Subcutaneous abdominal adipose tissue (tissue), 5 donors: ENCODE results near the gene MITF.
"Not testable (repeated sequence)": the region's sequence is repeated elsewhere in the genome, so short reads cannot be mapped to it uniquely, and the experiment has no call there.

ENCODE experiments used
- H3K27ac ChIP-seq: one replicate; pipeline ENCODE4 v1.7.0; 2013; ENCODE audit warnings: low read depth, mild to moderate bottlenecking, inconsistent platforms, low read length, moderate library complexity
- H3K27me3 ChIP-seq, 5 donors: one replicate each; pipeline ENCODE4 v1.7.0; 2013; ENCODE audit warnings: low read length in 5 of 5, inconsistent platforms in 1 of 5; ENCODE audit not compliant: control insufficient read depth in 5 of 5, insufficient read depth in 4 of 5
- H3K36me3 ChIP-seq, 5 donors: one replicate each; pipeline ENCODE4 v1.7.0; 2013; ENCODE audit warnings: low read length in 5 of 5; ENCODE audit not compliant: control insufficient read depth in 5 of 5, insufficient read depth in 5 of 5
- H3K4me1 ChIP-seq, 5 donors: one replicate each; pipeline ENCODE4 v1.7.0; 2013; ENCODE audit warnings: low read length in 5 of 5, mild to moderate bottlenecking in 3 of 5, moderate library complexity in 1 of 5; ENCODE audit not compliant: control insufficient read depth in 5 of 5, insufficient read depth in 5 of 5
- H3K4me3 ChIP-seq, 5 donors: one replicate each; pipeline ENCODE4 v1.7.0; 2013; ENCODE audit warnings: low read length in 5 of 5, low read depth in 1 of 5
- H3K9ac ChIP-seq, 5 donors: one replicate each; pipeline ENCODE4 v1.7.0; 2013; ENCODE audit warnings: low read length in 5 of 5, mild to moderate bottlenecking in 4 of 5, moderate library complexity in 3 of 5
- H3K9me3 ChIP-seq, 5 donors: one replicate each; pipeline ENCODE4 v1.7.0; 2013; ENCODE audit warnings: low read length in 5 of 5; ENCODE audit not compliant: control insufficient read depth in 5 of 5
- donor health status: healthy.
- donor health status: healthy.
- donor health status: healthy.
- donor health status: healthy.
- donor health status: healthy.

Gene MITF

GRCh38 chr3:69913422-69913821, 174.2 kb downstream of the MITF start:
- Histone ChIP-seq H3K4me1 (peaks cover 0 to 20% (median 4%) of the 10 kb centered on the region in 5 donors), H3K4me3 (no peak overlapping the region), H3K36me3 (peaks cover 0 to 5% (median 0%) of the 10 kb centered on the region in 5 donors), H3K27ac (no peak overlapping the region), H3K9me3 (peaks cover 0 to 5% (median 4%) of the 10 kb centered on the region in 5 donors), H3K9ac (no peak overlapping the region), H3K27me3 (no peaks in the 10 kb centered on the region)

GRCh38 chr3:69914395-69914794, 175.1 kb downstream of the MITF start:
- Histone ChIP-seq H3K36me3 (peaks cover 0 to 5% (median 0%) of the 10 kb centered on the region in 5 donors), H3K9ac (no peak overlapping the region), H3K27me3 (no peaks in the 10 kb centered on the region), H3K9me3 (peaks cover 0 to 5% (median 4%) of the 10 kb centered on the region in 5 donors), H3K4me1 (peaks cover 0 to 12% (median 4%) of the 10 kb centered on the region in 5 donors), H3K4me3 (no peak overlapping the region), H3K27ac (no peak overlapping the region)

- H3K9ac ChIP-seq = no peak overlapping the region
- peaks cover 0 to 5% (median 4%) of the 10 kb centered on the region in 5 donors for H3K9me3 ChIP-seq
- peak overlapping the region in 1 of 5 donors; percentile 7 for H3K4me3 ChIP-seq
- H3K36me3 ChIP-seq = peaks cover 0 to 5% (median 0%) of the 10 kb centered on the region in 5 donors
- H3K27ac ChIP-seq = no peak overlapping the region
- no peaks in the 10 kb centered on the region for H3K27me3 ChIP-seq
- H3K4me1 ChIP-seq = peaks cover 0 to 4% (median 0%) of the 10 kb centered on the region in 5 donors
Measured at GRCh38 chr3:69915726-69916125, 176.5 kb downstream of the MITF start.

GRCh38 chr3:69920009-69920408, 180.7 kb downstream of the MITF start:
- not testable (repeated sequence) for H3K4me3 ChIP-seq, H3K36me3 ChIP-seq, H3K9me3 ChIP-seq, H3K4me1 ChIP-seq, H3K9ac ChIP-seq, H3K27me3 ChIP-seq, H3K27ac ChIP-seq

GRCh38 chr3:69921651-69922050, 182.4 kb downstream of the MITF start:
- Histone ChIP-seq H3K4me3 (no peak overlapping the region), H3K27ac (no peak overlapping the region), H3K9me3 (no peaks in the 10 kb centered on the region), H3K9ac (no peak overlapping the region), H3K36me3 (no peaks in the 10 kb centered on the region), H3K4me1 (peaks cover 0 to 14% (median 4%) of the 10 kb centered on the region in 5 donors), H3K27me3 (no peaks in the 10 kb centered on the region)

DNA sequence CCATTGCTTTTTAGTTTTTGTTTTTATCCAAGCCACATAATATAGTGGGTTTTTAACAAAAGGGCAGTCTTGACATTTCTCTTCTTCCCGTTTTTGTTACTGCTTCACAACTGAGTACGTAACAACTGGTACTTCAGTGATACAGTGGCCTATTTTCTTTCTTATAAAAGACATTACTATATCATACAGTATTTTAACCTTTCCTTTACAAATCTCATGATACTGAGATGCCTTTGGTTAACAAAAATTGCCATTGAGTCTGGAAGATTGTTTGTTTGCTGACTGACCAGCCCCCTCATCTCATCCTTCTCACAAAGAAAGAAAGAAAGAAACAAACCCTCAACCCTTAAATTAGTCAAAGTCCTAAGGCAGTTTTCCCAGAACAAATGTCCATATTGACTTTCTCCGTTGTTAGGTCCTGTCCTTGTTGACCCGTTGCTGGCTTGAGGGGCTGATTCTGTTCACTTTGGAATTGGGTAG, 183.3 kb downstream of the MITF start:
- H3K4me1 ChIP-seq = peaks cover 0 to 14% (median 4%) of the 10 kb centered on the region in 5 donors

GRCh38 chr3:69925506-69925905, 186.2 kb downstream of the MITF start:
- peaks cover 0 to 10% (median 4%) of the 10 kb centered on the region in 5 donors for H3K4me1 ChIP-seq
- H3K27me3 ChIP-seq = no peaks in the 10 kb centered on the region
- H3K9me3 ChIP-seq = no peaks in the 10 kb centered on the region
- H3K9ac ChIP-seq = no peak overlapping the region
- no peaks in the 10 kb centered on the region for H3K36me3 ChIP-seq
- no peak overlapping the region for H3K27ac ChIP-seq
- no peak overlapping the region for H3K4me3 ChIP-seq

More for the DNA sequence above, 183.3 kb downstream of the MITF start:
- no peak overlapping the region for H3K9ac ChIP-seq
- no peaks in the 10 kb centered on the region for H3K36me3 ChIP-seq
- no peak overlapping the region for H3K4me3 ChIP-seq
- H3K9me3 ChIP-seq = no peaks in the 10 kb centered on the region
- H3K27me3 ChIP-seq = no peaks in the 10 kb centered on the region
- no peak overlapping the region for H3K27ac ChIP-seq

DNA sequence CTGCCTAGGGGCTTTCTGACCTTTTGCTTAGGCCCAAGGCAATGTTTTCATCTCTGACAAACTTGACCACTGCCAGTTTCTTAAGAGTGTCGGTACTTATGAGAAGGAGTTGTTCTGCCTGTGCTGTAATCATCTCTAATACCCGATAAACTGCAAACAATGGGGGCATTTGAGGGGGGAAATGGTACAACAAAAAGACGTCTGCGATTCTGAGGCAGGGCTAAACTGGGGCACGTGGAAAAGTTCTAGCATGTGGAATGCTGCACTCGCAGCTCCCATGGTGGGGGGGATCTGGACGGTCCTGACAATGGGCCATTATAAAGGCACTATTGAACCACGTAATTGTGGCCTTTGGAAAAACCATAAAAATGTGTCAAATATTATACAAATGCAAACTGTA, 187.1 kb downstream of the MITF start:
- Histone ChIP-seq H3K27me3 (no peaks in the 10 kb centered on the region), H3K36me3 (no peaks in the 10 kb centered on the region), H3K4me1 (peaks cover 0 to 10% (median 4%) of the 10 kb centered on the region in 5 donors), H3K27ac (no peak overlapping the region), H3K9me3 (no peaks in the 10 kb centered on the region), H3K9ac (no peak overlapping the region), H3K4me3 (no peak overlapping the region)

DNA sequence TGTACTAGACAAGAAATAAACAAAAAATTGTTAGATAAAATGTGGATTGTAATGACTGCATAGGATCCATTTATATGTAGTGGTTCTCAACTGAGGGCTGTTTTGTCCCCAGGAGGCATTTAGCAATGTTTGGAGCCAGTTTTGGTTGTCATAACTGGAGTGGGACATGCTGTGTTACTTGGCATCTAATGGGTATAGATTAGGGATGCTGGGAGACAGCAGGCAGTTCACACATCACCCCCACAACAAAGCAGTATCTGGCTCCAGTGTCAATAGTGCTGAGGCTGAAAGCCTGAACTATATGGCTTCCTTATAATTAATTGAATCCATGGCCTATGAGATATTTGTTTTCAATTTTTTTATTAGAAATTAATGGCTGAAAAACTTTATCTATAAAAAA, 188.3 kb downstream of the MITF start:
- no peak overlapping the region for H3K9ac ChIP-seq
- no peak overlapping the region for H3K27ac ChIP-seq
- no peaks in the 10 kb centered on the region for H3K27me3 ChIP-seq
- no peak overlapping the region for H3K4me3 ChIP-seq
- no peaks in the 10 kb centered on the region for H3K36me3 ChIP-seq
- H3K9me3 ChIP-seq = no peaks in the 10 kb centered on the region
- H3K4me1 ChIP-seq = peaks cover 0 to 10% (median 4%) of the 10 kb centered on the region in 5 donors

- Histone ChIP-seq H3K36me3 (no peaks in the 10 kb centered on the region), H3K4me1 (peaks cover 0 to 10% (median 4%) of the 10 kb centered on the region in 5 donors), H3K9ac (no peak overlapping the region), H3K27me3 (no peaks in the 10 kb centered on the region), H3K9me3 (no peaks in the 10 kb centered on the region), H3K27ac (no peak overlapping the region), H3K4me3 (no peak overlapping the region)
Measured at GRCh38 chr3:69929019-69929418, 189.8 kb downstream of the MITF start.
